LNCaP clone FGC (cell line): ENCODE results near the gene CFAP97.

ENCODE experiments used
- DNase-seq: peaks from one replicate; pipeline ENCODE4 v3.0.0-alpha.2; 2011; ENCODE audit warnings: low read depth
- H3K4me3 ChIP-seq: 2 replicates; pipeline ENCODE4 v1.5.1; 2011; ENCODE audit warnings: mild to moderate bottlenecking, low read depth, low read length, control low read depth
- TF ChIP-seq, protein P1 (sequence below): IDR thresholded peaks from 2 replicates; pipeline ENCODE4 v1.5.1; 2012; ENCODE audit warnings: mild to moderate bottlenecking; ENCODE audit not compliant: control insufficient read depth, insufficient read depth; ENCODE audit errors: extremely low read depth

CFAP97 gene

DNA sequence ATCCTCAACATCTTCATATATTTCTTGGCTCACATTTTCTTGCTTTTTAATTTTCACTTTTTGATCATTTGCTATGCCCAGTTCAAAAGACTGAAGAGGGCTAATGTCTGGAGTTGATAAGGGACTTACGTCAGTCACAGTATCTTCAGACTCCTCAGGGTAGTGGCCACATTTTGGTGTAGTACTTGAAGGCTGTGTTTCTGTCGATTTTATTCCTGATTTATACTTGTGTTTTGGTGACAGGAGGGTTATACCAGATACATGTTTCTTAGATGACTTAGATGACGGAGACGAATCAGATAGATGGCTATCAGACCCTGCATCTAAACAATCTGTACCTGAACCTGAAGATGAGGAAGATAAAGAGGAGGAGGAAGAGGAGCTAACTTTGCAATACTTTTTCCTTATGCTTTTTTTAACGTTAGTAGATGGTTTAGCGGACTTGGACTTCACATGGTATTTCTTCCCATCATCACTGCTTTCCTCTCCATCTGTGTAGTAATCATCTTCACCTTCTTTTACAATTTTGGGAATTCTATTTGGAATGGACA, 13.4 kb downstream of the CFAP97 start:
- no peak for DNase-seq
- no peak overlapping the region for H3K4me3 ChIP-seq
- TF ChIP-seq, protein P1, sequence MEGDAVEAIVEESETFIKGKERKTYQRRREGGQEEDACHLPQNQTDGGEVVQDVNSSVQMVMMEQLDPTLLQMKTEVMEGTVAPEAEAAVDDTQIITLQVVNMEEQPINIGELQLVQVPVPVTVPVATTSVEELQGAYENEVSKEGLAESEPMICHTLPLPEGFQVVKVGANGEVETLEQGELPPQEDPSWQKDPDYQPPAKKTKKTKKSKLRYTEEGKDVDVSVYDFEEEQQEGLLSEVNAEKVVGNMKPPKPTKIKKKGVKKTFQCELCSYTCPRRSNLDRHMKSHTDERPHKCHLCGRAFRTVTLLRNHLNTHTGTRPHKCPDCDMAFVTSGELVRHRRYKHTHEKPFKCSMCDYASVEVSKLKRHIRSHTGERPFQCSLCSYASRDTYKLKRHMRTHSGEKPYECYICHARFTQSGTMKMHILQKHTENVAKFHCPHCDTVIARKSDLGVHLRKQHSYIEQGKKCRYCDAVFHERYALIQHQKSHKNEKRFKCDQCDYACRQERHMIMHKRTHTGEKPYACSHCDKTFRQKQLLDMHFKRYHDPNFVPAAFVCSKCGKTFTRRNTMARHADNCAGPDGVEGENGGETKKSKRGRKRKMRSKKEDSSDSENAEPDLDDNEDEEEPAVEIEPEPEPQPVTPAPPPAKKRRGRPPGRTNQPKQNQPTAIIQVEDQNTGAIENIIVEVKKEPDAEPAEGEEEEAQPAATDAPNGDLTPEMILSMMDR = no peak

DNA sequence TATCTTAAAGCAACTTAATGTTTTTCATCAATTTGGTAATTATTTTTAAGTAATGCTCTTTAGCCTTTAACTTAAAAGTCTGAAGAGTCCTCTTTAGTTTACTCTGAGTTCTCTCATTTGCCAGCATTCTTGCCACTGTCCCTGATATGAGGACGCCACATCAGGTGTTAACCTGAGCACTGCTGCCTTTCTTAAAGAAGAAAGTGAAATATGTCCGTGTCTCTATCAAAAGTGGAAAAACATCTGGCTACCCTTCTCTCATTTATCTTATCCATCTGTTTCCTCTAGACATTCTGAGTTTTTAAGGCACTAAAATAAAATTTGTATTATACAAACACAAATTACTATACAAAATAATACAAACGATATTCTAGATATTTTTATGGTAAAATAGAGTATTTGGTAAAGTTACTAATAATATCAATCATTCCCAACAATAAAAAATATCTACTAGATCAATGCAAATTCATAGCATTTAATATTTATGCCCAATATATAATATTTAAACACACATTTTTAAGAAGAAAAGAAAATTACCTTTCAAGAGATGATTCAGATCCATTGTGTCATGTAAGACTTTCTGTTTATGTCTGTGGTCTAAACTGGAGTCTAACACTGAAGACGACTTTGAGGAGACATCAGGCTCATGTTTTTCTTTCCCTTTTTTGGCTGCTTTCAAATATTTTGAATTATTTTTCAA, 14.0 kb downstream of the CFAP97 start:
- H3K4me3 ChIP-seq = no peak overlapping the region
- TF ChIP-seq, protein P1 = no peak
- DNase-seq = no peak

DNA sequence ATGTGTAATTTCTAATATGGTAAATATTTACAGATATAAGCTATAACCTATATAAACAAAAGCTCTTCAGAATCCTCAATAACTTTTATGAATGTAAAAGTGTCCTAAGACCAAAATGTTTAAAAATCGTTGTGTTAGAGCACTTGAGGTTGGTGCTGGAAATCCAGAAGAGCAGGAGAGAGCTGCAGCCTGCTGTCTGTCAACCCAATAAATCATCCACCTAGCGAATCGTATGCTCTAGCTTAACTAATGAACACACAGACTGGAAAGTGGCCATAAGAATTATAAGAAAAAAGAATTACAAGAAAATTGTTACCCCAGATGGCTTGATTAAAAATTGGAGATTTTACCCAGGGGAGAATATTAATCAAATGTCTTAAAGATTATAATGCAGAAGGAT, 17.0 kb downstream of the CFAP97 start:
- DNase-seq = no peak
- TF ChIP-seq, protein P1 = no peak

DNA sequence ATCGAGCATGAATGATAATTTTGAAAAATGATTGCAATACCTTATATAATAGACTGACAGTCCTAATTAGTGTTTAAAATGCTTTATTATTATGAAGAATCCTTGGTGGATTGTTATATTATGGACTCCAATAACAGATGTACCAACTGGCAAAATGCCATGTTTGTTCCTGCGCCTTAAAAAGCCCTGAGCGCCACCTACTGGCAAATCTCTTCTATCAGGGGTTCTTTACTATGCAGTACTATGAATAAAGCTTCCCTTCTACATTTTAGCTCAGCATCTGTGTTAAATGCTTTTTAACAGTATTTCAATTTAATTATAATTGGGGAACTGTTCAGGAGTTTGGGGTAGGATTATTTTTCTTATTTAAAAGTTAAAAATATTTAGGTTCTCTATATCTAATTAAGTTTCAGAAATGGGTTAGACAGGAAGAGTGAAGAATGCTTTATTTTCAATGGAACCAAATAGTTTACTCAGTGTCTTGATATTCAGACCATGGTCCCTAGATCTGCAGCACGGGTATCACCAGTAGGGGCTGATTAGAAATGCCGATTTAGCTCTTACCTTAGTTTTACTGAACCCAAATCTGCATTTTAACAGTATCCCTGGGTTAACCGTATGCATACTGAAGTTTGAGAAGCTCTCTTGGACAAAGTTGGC, 20.0 kb downstream of the CFAP97 start:
- no peak overlapping the region for H3K4me3 ChIP-seq
- DNase-seq = peak; percentile 78
- TF ChIP-seq, protein P1 = peak; percentile 63

More for the DNA sequence above, 17.0 kb downstream of the CFAP97 start:
- no peak overlapping the region for H3K4me3 ChIP-seq

DNA sequence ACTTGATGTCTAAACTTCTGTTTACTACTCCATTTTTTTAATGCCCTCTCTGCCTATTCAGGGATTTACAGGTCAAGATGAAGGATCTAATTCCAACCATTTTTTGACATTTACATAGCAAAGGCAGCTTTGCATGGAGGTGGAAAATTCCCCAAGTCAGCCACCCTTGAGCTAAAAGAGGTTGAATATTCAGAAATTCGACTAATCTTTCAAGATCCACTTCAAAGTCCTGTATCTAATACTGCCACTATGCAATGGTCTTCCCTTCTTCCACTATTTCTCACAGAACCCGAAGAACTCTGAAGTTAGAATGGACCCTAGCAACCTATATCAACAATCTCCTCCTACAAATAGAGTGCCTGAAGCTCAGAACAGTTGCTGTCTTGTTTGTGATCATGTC, 21.6 kb downstream of the CFAP97 start:
- H3K4me3 ChIP-seq = no peak overlapping the region
- DNase-seq = no peak
- TF ChIP-seq, protein P1 = no peak

DNA sequence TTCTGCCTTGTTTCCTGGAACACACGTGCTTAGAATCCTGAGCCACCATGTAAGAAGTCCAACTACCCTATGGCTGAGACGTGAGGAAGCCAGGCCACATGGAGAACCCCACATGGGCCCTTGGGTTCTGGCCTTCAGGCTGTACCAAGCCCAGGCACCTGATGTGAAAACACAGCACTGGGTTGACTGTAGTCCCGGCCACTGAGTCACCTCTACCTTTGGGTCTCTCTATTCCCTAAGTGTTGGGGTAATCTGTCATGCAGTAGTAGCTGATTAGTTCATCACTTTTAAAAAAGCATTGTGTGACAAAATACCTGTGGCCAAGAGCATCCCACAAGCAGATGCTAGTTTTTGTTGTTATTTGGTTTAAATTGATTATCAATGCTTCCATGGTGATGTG, 24.3 kb downstream of the CFAP97 start:
- DNase-seq = no peak
- TF ChIP-seq, protein P1 = no peak
- no peak overlapping the region for H3K4me3 ChIP-seq
